ENCODE measurements around the gene PHF23.

The PHF23 gene

GRCh38 chr17:7203391-7203790 is 35.9 kb downstream of the PHF23 start:
- H3K4me3 ChIP-seq (ENCODE audit: insufficient read depth, low read depth, low read length) = no peak overlapping the region
- H3K27me3 ChIP-seq (ENCODE audit: control insufficient read depth, insufficient read depth, low read length, poor library complexity, severe bottlenecking) = no peaks in the 10 kb centered on the region
- 95 to 98% methylated on average over 16 of the region's 16 CpGs for WGBS, 2 experiments
- H3K9me3 ChIP-seq (ENCODE audit: control insufficient read depth, low read length) = no peaks in the 10 kb centered on the region
- H3K36me3 ChIP-seq (ENCODE audit: control insufficient read depth, insufficient read depth, low read length) = peaks cover 28% of the 10 kb centered on the region
- no peak overlapping the region for H3K27ac ChIP-seq (ENCODE audit: insufficient read depth, low read depth, low read length, poor library complexity, severe bottlenecking)
- H3K4me1 ChIP-seq (ENCODE audit: control insufficient read depth, insufficient read depth, low read length) = peaks cover 39% of the 10 kb centered on the region

DNA sequence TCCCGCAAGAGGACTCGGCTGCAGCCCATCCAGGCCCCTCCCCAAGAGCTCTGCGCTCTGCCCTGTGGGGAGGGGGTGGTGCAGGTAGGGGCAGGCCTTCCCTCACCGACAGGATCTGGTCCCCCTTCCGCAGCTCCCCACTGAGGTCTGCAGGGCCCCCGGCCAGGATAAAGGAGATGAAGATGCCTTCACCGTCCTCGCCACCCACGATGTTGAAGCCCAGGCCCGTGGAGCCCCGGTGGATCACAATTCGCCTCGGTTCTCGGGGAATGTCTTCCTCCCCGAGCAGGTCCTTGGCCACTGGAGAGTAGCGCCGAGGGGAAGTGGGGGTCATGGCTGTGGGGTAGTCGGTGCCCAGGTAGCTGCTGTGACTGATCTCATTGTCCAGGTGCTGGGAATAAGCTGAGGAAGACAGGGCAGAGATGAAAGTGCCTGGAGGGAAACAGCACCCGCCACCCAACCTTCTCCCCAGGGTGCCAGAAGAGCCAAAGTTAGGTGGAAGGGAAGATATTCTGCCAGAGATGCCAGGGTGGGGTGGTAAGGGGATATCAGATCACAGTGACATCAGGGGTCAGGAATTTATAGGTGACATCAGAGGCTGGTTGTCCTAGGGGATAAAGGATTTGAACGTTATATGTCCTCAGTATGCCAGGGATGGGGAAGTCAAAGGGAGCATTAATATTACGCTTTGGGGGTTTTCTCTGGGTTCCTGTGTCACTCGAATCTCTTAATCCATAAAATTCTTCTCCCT is 42.4 kb downstream of the PHF23 start:
- Histone ChIP-seq H3K9me3 (ENCODE audit: control insufficient read depth, low read length) (no peaks in the 10 kb centered on the region), H3K27ac (ENCODE audit: insufficient read depth, low read depth, low read length, poor library complexity, severe bottlenecking) (no peak overlapping the region), H3K36me3 (ENCODE audit: control insufficient read depth, insufficient read depth, low read length) (peaks cover 57% of the 10 kb centered on the region), H3K4me3 (ENCODE audit: insufficient read depth, low read depth, low read length) (no peak overlapping the region), H3K27me3 (ENCODE audit: control insufficient read depth, insufficient read depth, low read length, poor library complexity, severe bottlenecking) (no peaks in the 10 kb centered on the region), H3K4me1 (ENCODE audit: control insufficient read depth, insufficient read depth, low read length) (no peaks in the 10 kb centered on the region)
- 96% methylated on average over 22 of the region's 22 CpGs for WGBS, 2 experiments

DNA sequence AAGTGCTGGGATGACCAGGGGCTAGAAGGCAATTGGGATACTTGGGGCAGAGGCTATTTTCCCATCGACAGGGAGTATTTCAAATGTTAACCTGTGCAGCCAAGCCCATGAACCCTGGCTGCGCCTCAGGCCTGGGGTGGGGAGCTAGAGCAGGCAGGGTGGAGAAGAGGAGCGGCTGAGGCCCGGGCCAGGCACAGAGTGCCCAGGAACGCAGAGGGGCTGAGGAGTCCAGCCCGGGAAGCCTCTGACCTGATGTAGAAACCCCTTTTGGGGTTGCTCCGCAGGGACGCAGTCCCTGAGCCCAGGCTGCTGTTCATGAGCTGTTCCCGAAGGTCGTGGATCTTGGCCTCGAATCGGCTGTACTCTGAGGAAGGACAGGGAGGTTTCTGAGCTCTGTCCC is 43.3 kb downstream of the PHF23 start:
- Histone ChIP-seq H3K9me3 (ENCODE audit: control insufficient read depth, low read length) (no peaks in the 10 kb centered on the region), H3K27ac (ENCODE audit: insufficient read depth, low read depth, low read length, poor library complexity, severe bottlenecking) (no peak overlapping the region), H3K27me3 (ENCODE audit: control insufficient read depth, insufficient read depth, low read length, poor library complexity, severe bottlenecking) (no peaks in the 10 kb centered on the region), H3K36me3 (ENCODE audit: control insufficient read depth, insufficient read depth, low read length) (peaks cover 54% of the 10 kb centered on the region), H3K4me1 (ENCODE audit: control insufficient read depth, insufficient read depth, low read length) (no peaks in the 10 kb centered on the region), H3K4me3 (ENCODE audit: insufficient read depth, low read depth, low read length) (no peak overlapping the region)
- WGBS, 2 experiments = 95 to 96% methylated on average over 12 of the region's 12 CpGs

DNA sequence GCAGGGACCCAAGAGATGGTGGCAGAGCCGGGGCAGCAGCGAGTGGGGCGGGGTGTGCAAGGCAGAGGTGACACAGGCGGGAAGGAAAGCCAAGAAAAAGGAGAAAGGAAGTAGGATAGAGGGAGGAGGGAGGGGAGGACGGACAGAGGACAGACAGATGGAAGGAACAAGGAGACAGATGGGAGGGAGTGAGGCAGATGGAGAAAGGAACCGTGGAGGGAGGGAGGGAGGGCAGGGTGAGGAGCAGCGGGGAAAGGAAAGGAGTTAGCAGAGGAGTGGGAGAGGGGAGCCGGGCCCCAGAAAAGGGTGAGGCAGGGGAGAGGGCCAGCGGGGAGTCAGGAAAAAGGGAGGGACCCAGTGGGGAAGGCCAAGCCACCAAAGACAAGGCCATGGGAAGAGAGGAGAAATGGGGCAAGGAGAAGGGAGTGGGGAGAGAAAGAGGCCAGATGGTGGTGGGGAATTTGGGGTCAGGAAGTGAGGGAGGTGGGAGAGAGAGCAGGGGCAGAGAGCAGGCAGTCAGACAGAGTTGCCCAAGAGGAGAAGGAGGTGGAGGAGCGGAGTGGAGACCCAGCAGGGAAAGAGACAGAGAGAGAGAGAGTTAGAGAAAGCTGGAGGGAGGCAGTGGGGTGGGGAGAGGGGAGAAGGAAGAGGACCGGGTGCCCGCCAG is 46.9 kb downstream of the PHF23 start:
- peaks cover 46% of the 10 kb centered on the region for H3K36me3 ChIP-seq (ENCODE audit: control insufficient read depth, insufficient read depth, low read length)
- 90 to 91% methylated on average over 12 of the region's 12 CpGs for WGBS, 2 experiments

DNA sequence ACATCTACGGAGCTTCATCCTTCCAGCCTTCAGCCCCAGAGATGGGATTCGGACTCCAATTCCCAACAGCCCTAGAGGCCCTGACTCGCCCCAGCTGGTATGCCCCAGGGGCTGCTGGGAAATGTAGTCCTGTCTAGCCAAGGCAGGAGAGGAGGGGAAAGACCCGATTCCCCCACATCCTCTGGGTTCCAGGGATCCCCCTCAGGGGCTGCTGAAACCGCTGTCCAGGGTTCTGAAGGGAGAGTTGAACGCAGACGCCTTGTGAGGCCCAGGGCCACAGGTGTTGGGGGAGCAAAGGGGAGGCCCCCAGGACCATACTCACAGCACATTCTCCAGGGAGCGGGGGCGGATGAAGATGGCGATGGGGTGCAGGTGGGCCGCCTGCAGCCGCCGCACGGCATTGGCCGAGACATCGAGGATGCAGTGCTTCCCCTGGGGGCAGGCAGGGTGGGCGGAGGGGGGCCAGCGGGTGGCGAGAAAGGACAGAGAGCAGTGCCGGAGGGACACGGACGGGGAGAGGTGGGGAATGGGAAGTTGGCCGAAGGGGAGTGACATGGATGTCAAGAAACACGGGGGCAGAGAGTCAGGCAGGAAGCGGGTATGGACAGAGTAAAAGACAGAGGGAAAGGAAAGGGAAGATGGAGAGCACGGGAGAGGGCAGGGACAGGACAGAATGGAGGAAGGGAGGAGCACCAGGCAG is 47.5 kb downstream of the PHF23 start:
- peaks cover 40% of the 10 kb centered on the region for H3K36me3 ChIP-seq (ENCODE audit: control insufficient read depth, insufficient read depth, low read length)
- H3K27ac ChIP-seq (ENCODE audit: insufficient read depth, low read depth, low read length, poor library complexity, severe bottlenecking) = no peak overlapping the region
- WGBS, 2 experiments = 88% methylated on average over 26 of the region's 26 CpGs
- no peaks in the 10 kb centered on the region for H3K4me1 ChIP-seq (ENCODE audit: control insufficient read depth, insufficient read depth, low read length)
- no peaks in the 10 kb centered on the region for H3K27me3 ChIP-seq (ENCODE audit: control insufficient read depth, insufficient read depth, low read length, poor library complexity, severe bottlenecking)
- H3K9me3 ChIP-seq (ENCODE audit: control insufficient read depth, low read length) = no peaks in the 10 kb centered on the region
- H3K4me3 ChIP-seq (ENCODE audit: insufficient read depth, low read depth, low read length) = no peak overlapping the region

More for the DNA sequence above, 46.9 kb downstream of the PHF23 start:
- no peaks in the 10 kb centered on the region for H3K27me3 ChIP-seq (ENCODE audit: control insufficient read depth, insufficient read depth, low read length, poor library complexity, severe bottlenecking)
- H3K9me3 ChIP-seq (ENCODE audit: control insufficient read depth, low read length) = no peaks in the 10 kb centered on the region
- H3K4me1 ChIP-seq (ENCODE audit: control insufficient read depth, insufficient read depth, low read length) = no peaks in the 10 kb centered on the region
- H3K27ac ChIP-seq (ENCODE audit: insufficient read depth, low read depth, low read length, poor library complexity, severe bottlenecking) = no peak overlapping the region
- no peak overlapping the region for H3K4me3 ChIP-seq (ENCODE audit: insufficient read depth, low read depth, low read length)

DNA sequence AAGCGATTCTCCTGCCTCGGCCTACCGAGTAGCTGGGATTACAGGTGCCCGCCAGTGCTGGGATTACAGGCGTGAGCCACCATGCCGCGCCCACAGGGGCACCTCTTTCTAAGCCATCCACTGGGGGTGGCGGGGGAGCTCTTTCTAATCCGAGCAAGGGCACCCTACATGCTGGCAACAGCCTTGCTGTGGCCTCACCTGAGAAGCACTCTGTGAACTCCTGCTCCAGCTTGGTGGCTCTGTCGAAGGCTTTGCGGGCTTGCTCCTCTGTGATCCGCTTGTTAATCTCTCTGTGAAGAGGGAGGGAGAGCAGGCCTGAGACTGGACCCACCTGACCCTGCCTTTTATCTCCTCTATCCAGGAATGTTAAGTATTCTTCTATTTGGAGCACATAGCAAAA is 48.2 kb downstream of the PHF23 start:
- peaks cover 33% of the 10 kb centered on the region for H3K36me3 ChIP-seq (ENCODE audit: control insufficient read depth, insufficient read depth, low read length)

GRCh38 chr17:7190276-7190917 is 48.9 kb downstream of the PHF23 start:
- Histone ChIP-seq H3K4me3 (ENCODE audit: insufficient read depth, low read depth, low read length) (no peak overlapping the region), H3K9me3 (ENCODE audit: control insufficient read depth, low read length) (no peaks in the 10 kb centered on the region), H3K36me3 (ENCODE audit: control insufficient read depth, insufficient read depth, low read length) (peaks cover 27% of the 10 kb centered on the region), H3K27ac (ENCODE audit: insufficient read depth, low read depth, low read length, poor library complexity, severe bottlenecking) (no peak overlapping the region), H3K4me1 (ENCODE audit: control insufficient read depth, insufficient read depth, low read length) (no peaks in the 10 kb centered on the region), H3K27me3 (ENCODE audit: control insufficient read depth, insufficient read depth, low read length, poor library complexity, severe bottlenecking) (no peaks in the 10 kb centered on the region)
- 95% methylated on average over 14 of the region's 14 CpGs for WGBS, 2 experiments

More for the DNA sequence above, 48.2 kb downstream of the PHF23 start:
- H3K4me3 ChIP-seq (ENCODE audit: insufficient read depth, low read depth, low read length) = no peak overlapping the region
- H3K4me1 ChIP-seq (ENCODE audit: control insufficient read depth, insufficient read depth, low read length) = no peaks in the 10 kb centered on the region
- no peak overlapping the region for H3K27ac ChIP-seq (ENCODE audit: insufficient read depth, low read depth, low read length, poor library complexity, severe bottlenecking)
- H3K27me3 ChIP-seq (ENCODE audit: control insufficient read depth, insufficient read depth, low read length, poor library complexity, severe bottlenecking) = no peaks in the 10 kb centered on the region
- 92 to 95% methylated on average over 12 of the region's 12 CpGs for WGBS, 2 experiments
- H3K9me3 ChIP-seq (ENCODE audit: control insufficient read depth, low read length) = no peaks in the 10 kb centered on the region

DNA sequence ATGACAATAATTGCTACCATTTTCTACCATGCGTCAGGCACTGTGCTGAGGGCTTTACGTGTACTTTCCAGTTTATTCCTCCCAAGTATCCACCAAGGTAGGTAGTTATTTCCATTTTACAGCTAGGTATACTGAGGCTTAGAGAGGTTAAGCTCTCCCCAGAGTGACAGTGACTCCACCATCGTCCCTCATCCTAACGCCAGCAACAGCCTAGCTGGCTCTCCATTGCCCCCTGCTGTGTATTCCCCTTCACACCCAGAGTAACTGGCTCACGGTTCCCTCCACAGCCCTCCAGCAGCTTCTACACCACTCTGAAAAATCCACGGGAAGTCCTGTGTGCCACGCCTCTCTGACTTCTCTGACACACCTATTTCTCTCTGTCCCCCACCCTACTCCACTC is 53.0 kb downstream of the PHF23 start:
- Histone ChIP-seq H3K27ac (ENCODE audit: insufficient read depth, low read depth, low read length, poor library complexity, severe bottlenecking) (no peak overlapping the region), H3K27me3 (ENCODE audit: control insufficient read depth, insufficient read depth, low read length, poor library complexity, severe bottlenecking) (no peaks in the 10 kb centered on the region), H3K36me3 (ENCODE audit: control insufficient read depth, insufficient read depth, low read length) (peaks cover 9% of the 10 kb centered on the region), H3K4me3 (ENCODE audit: insufficient read depth, low read depth, low read length) (no peak overlapping the region), H3K9me3 (ENCODE audit: control insufficient read depth, low read length) (no peaks in the 10 kb centered on the region), H3K4me1 (ENCODE audit: control insufficient read depth, insufficient read depth, low read length) (no peaks in the 10 kb centered on the region)
- WGBS, 2 experiments = 81 to 86% methylated on average over 7 of the region's 7 CpGs
